H9 (cell line): ENCODE measurements around the gene METTL27. TPM values are rescaled to one million over a fixed set of nuclear protein-coding genes. Genes with fewer than 3 reads are reported as not detected.

Experiments
- DNase-seq: peaks from one replicate; pipeline ENCODE4 v3.0.0-alpha.2; 2017
- H2AFZ ChIP-seq: one replicate; pipeline ENCODE4 v1.6.1; 2013; ENCODE audit warnings: mild to moderate bottlenecking, low read length, control low read depth, moderate library complexity
- H2AK5ac ChIP-seq: 2 replicates; pipeline ENCODE4 v1.6.1; 2013; ENCODE audit warnings: low read length, control low read depth, mixed read lengths; ENCODE audit not compliant: insufficient read length
- H2BK120ac ChIP-seq: one replicate; pipeline ENCODE4 v1.6.1; 2013; ENCODE audit warnings: low read depth, mild to moderate bottlenecking, low read length, control low read depth, inconsistent platforms; ENCODE audit not compliant: poor library complexity, severe bottlenecking
- H2BK12ac ChIP-seq: 2 replicates; pipeline ENCODE4 v1.6.1; 2013; ENCODE audit warnings: low read length, control low read depth, mixed read lengths, low read depth; ENCODE audit not compliant: insufficient read length
- H2BK15ac ChIP-seq: 2 replicates; pipeline ENCODE4 v1.6.1; 2013; ENCODE audit warnings: low read depth, low read length, control low read depth
- H2BK20ac ChIP-seq: one replicate; pipeline ENCODE4 v1.6.1; 2013; ENCODE audit warnings: low read depth, mild to moderate bottlenecking, low read length, control low read depth, inconsistent platforms; ENCODE audit not compliant: poor library complexity, severe bottlenecking
- H2BK5ac ChIP-seq: 2 replicates; pipeline ENCODE4 v1.6.1; 2013; ENCODE audit warnings: low read length, control low read depth, mixed read lengths; ENCODE audit not compliant: insufficient read length
- H3K14ac ChIP-seq: 2 replicates; pipeline ENCODE4 v1.6.1; 2013; ENCODE audit warnings: low read length, control low read depth; ENCODE audit not compliant: insufficient read depth
- H3K18ac ChIP-seq: 2 replicates; pipeline ENCODE4 v1.6.1; 2013; ENCODE audit warnings: low read depth, mild to moderate bottlenecking, mixed read lengths, low read length, control low read depth; ENCODE audit not compliant: insufficient read length
- H3K23ac ChIP-seq: 2 replicates; pipeline ENCODE4 v1.6.1; 2013; ENCODE audit warnings: low read length, control low read depth, mixed read lengths, low read depth; ENCODE audit not compliant: insufficient read length
- H3K23me2 ChIP-seq: 2 replicates; pipeline ENCODE4 v1.6.1; 2013; ENCODE audit warnings: low read depth, mild to moderate bottlenecking, mixed read lengths, low read length, control low read depth; ENCODE audit not compliant: insufficient read length, poor library complexity, severe bottlenecking
- H3K27ac ChIP-seq: 2 replicates; pipeline ENCODE4 v1.5.1; 2013; ENCODE audit warnings: low read length, control low read depth, mixed read lengths, low read depth; ENCODE audit not compliant: insufficient read length
- H3K27me3 ChIP-seq: 2 replicates; pipeline ENCODE4 v1.6.1; 2013; ENCODE audit warnings: low read length, control low read depth, inconsistent platforms; ENCODE audit not compliant: insufficient read depth
- H3K4ac ChIP-seq: 2 replicates; pipeline ENCODE4 v1.6.1; 2013; ENCODE audit warnings: low read depth, mild to moderate bottlenecking, control low read depth, inconsistent platforms, low read length, moderate library complexity
- H3K4me1 ChIP-seq: 2 replicates; pipeline ENCODE4 v1.6.1; 2013; ENCODE audit warnings: low read length, control low read depth, inconsistent platforms; ENCODE audit not compliant: insufficient read depth
- H3K4me2 ChIP-seq: 2 replicates; pipeline ENCODE4 v1.6.1; 2013; ENCODE audit warnings: low read length, control low read depth, mixed read lengths; ENCODE audit not compliant: insufficient read length, insufficient read depth
- H3K56ac ChIP-seq: 2 replicates; pipeline ENCODE4 v1.6.1; 2013; ENCODE audit warnings: low read depth, mild to moderate bottlenecking, mixed read lengths, low read length, control low read depth; ENCODE audit not compliant: insufficient read length
- H3K79me1 ChIP-seq: 2 replicates; pipeline ENCODE4 v1.6.1; 2013; ENCODE audit warnings: low read depth, mild to moderate bottlenecking, moderate library complexity, low read length, control low read depth, inconsistent platforms; ENCODE audit not compliant: insufficient read depth, poor library complexity, severe bottlenecking
- H3K79me2 ChIP-seq: 2 replicates; pipeline ENCODE4 v1.6.1; 2013; ENCODE audit warnings: low read length, control low read depth, inconsistent platforms; ENCODE audit not compliant: insufficient read depth
- H3K9ac ChIP-seq: 2 replicates; pipeline ENCODE4 v1.6.1; 2013; ENCODE audit warnings: low read length, control low read depth, mixed read lengths; ENCODE audit not compliant: insufficient read length; ENCODE audit errors: extremely low read depth
- H3K9me3 ChIP-seq: one replicate; pipeline ENCODE4 v1.6.1; 2013; ENCODE audit warnings: low read depth, low read length, inconsistent platforms; ENCODE audit not compliant: control insufficient read depth
- H3T11ph ChIP-seq: one replicate; pipeline ENCODE4 v1.6.1; 2013; ENCODE audit warnings: mild to moderate bottlenecking, low read length, control low read depth, inconsistent platforms
- H4K20me1 ChIP-seq: one replicate; pipeline ENCODE4 v1.6.1; 2013; ENCODE audit not compliant: control insufficient read depth, insufficient read length, insufficient read depth
- H4K5ac ChIP-seq: 2 replicates; pipeline ENCODE4 v1.6.1; 2013; ENCODE audit warnings: low read depth, mild to moderate bottlenecking, mixed read lengths, low read length, control low read depth; ENCODE audit not compliant: insufficient read length
- H4K8ac ChIP-seq: replicated peaks from 2 replicates; pipeline ENCODE4 v1.6.1; 2013; ENCODE audit warnings: low read length, control low read depth, mixed read lengths, low read depth; ENCODE audit not compliant: insufficient read length
- H4K91ac ChIP-seq: 2 replicates; pipeline ENCODE4 v1.6.1; 2013; ENCODE audit warnings: low read depth, mild to moderate bottlenecking, moderate library complexity, mixed read lengths, low read length, control low read depth; ENCODE audit not compliant: insufficient read length
- H3K27ac Mint-ChIP-seq, 3 experiments: 2 replicates in 2 of 3; 3 replicates in 1 of 3; pipeline ENCODE4 v1.8.0; 2020 to 2021; ENCODE audit warnings: mixed read lengths in 3 of 3, mild to moderate bottlenecking in 1 of 3, moderate library complexity in 1 of 3
- H3K27me3 Mint-ChIP-seq: 2 replicates; pipeline ENCODE4 v1.8.0; 2021; ENCODE audit warnings: low read depth, mild to moderate bottlenecking, moderate library complexity, mixed read lengths
- H3K36me3 Mint-ChIP-seq, 3 experiments: 2 replicates in 2 of 3; 3 replicates in 1 of 3; pipeline ENCODE4 v1.8.0; 2020 to 2021; ENCODE audit warnings: low read depth in 3 of 3, mixed read lengths in 3 of 3; ENCODE audit not compliant: insufficient read depth in 1 of 3
- H3K4me1 Mint-ChIP-seq, 2 experiments: 2 replicates each; pipeline ENCODE4 v1.8.0; 2020; ENCODE audit warnings: mixed read lengths in 2 of 2
- H3K4me3 Mint-ChIP-seq, 2 experiments: 2 replicates in 1 of 2; 3 replicates in 1 of 2; pipeline ENCODE4 v1.8.0; 2020 to 2021; ENCODE audit warnings: mild to moderate bottlenecking in 2 of 2, mixed read lengths in 2 of 2, moderate library complexity in 1 of 2
- H3K9me3 Mint-ChIP-seq, 2 experiments: 2 replicates in 1 of 2; 3 replicates in 1 of 2; pipeline ENCODE4 v1.8.0; 2020; ENCODE audit warnings: mild to moderate bottlenecking in 2 of 2, mixed read lengths in 2 of 2, moderate library complexity in 1 of 2
- WGBS: extraction: QIAGEN DNeasy Blood & Tissue Kit; methylation state at CpG from one replicate; pipeline ENCODE4 v1.1.7; 2013; ENCODE audit warnings: missing lambda C conversion rate, low lambda C conversion rate, mixed read lengths; ENCODE audit not compliant: insufficient read length; ENCODE audit errors: extremely low coverage; 5-methylcytosine and 5-hydroxymethylcytosine counted together
- total RNA-seq: library from RNA; stranded (reverse); gene quantifications from 2 replicates; pipeline ENCODE4 v1.2.1, GENCODE V29; 2021
- TF ChIP-seq, protein P1 (sequence below): fragments of 200-600 bp; sonication (generic); conservative IDR thresholded peaks from 3 replicates; pipeline ENCODE4 v1.8.0; 2021; ENCODE audit warnings: antibody characterized with exemption, mild to moderate bottlenecking

Gene METTL27
- total RNA-seq, 1 experiment from 2014 or later = 13.5 TPM

DNA sequence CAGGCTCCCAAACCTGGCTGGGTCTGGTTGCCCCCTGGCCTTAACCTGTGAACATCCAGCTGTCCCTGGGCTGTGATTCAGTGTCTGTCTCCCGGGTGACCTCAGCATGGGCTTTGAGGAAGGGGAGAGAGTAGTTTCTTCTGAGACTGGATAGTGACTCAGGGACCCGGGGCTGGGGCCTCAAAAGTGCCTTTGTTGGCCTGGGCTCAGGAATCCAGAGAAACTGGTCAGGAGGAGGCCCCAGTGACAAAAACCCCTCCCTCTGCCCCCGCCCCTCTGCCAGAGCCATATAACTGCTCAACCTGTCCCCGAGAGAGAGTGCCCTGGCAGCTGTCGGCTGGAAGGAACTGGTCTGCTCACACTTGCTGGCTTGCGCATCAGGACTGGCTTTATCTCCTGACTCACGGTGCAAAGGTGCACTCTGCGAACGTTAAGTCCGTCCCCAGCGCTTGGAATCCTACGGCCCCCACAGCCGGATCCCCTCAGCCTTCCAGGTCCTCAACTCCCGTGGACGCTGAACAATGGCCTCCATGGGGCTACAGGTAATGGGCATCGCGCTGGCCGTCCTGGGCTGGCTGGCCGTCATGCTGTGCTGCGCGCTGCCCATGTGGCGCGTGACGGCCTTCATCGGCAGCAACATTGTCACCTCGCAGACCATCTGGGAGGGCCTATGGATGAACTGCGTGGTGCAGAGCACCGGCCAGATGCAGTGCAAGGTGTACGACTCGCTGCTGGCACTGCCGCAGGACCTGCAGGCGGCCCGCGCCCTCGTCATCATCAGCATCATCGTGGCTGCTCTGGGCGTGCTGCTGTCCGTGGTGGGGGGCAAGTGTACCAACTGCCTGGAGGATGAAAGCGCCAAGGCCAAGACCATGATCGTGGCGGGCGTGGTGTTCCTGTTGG is 11.4 kb downstream of the METTL27 start, which contains the start of gene CLDN4:
Gene CLDN4 (plus strand): TSS at position 316 of the 903 bp plus-strand sequence. CDS start 206 bp downstream, at position 522.
- peak within 1 kb of the TSS; percentile 93 to 99 (median 96); a peak in 5 of 7 replicates for H3K27ac Mint-ChIP-seq
- H3K4me2 ChIP-seq = peak within 1 kb of the TSS; percentile 50

More for the DNA sequence above, 11.4 kb downstream of the METTL27 start, which contains the start of gene CLDN4:
- Histone ChIP-seq H3K23ac (no peak within 1 kb of the TSS), H2BK15ac (no peak within 1 kb of the TSS), H2BK12ac (peak within 1 kb of the TSS; percentile 64), H3K18ac (peak within 1 kb of the TSS; percentile 89), H3K79me2 (no peaks in the 10 kb centered on the region), H3K9ac (peak within 1 kb of the TSS; percentile 70), H4K8ac (no peak within 1 kb of the TSS), H2AK5ac (peak within 1 kb of the TSS; percentile 11), H3K56ac (no peak within 1 kb of the TSS), H3K79me1 (no peaks in the 10 kb centered on the region), H4K91ac (peak within 1 kb of the TSS; percentile 61), H4K5ac (peak within 1 kb of the TSS; percentile 60), H3T11ph (no peak within 1 kb of the TSS), H2AFZ (no peak within 1 kb of the TSS), H2BK5ac (peak within 1 kb of the TSS; percentile 2), H3K4me1 (peaks cover 17% of the 10 kb centered on the region), H3K14ac (peak within 1 kb of the TSS; percentile 86), H3K23me2 (peaks cover 9% of the 10 kb centered on the region), H4K20me1 (no peaks in the 10 kb centered on the region), H2BK20ac (no peak within 1 kb of the TSS), H3K9me3 (no peaks in the 10 kb centered on the region), H3K27me3 (no peaks in the 10 kb centered on the region), H2BK120ac (no peak within 1 kb of the TSS), H3K4ac (peak within 1 kb of the TSS; percentile 43), H3K27ac (peak within 1 kb of the TSS; percentile 63)
- Mint-ChIP-seq H3K27me3 (peaks cover 13% of the 10 kb centered on the region), H3K4me3 (peak within 1 kb of the TSS; percentile 59 to 71), H3K9me3 (peaks cover 0 to 4% of the 10 kb centered on the region in 2 experiments; a peak in 3 of 5 replicates), H3K36me3 (peaks cover 2 to 7% (median 5%) of the 10 kb centered on the region in 3 experiments; a peak in 4 of 7 replicates), H3K4me1 (peaks cover 65 to 75% of the 10 kb centered on the region in 2 experiments)
- DNase-seq = peak; percentile 92
- no CpG with 5 or more reads among the region's 42 CpGs for WGBS
- TF ChIP-seq, protein P1, sequence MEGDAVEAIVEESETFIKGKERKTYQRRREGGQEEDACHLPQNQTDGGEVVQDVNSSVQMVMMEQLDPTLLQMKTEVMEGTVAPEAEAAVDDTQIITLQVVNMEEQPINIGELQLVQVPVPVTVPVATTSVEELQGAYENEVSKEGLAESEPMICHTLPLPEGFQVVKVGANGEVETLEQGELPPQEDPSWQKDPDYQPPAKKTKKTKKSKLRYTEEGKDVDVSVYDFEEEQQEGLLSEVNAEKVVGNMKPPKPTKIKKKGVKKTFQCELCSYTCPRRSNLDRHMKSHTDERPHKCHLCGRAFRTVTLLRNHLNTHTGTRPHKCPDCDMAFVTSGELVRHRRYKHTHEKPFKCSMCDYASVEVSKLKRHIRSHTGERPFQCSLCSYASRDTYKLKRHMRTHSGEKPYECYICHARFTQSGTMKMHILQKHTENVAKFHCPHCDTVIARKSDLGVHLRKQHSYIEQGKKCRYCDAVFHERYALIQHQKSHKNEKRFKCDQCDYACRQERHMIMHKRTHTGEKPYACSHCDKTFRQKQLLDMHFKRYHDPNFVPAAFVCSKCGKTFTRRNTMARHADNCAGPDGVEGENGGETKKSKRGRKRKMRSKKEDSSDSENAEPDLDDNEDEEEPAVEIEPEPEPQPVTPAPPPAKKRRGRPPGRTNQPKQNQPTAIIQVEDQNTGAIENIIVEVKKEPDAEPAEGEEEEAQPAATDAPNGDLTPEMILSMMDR = no peak
